Mesendoderm (in vitro differentiated cells): ENCODE results near the gene SPACA4.
A peak's percentile ranks its signal among the peaks of the same experiment; 100 is the strongest.

ENCODE experiments used
- DNase-seq: peaks from one replicate; pipeline ENCODE4 v3.0.0; 2013
- H2AK5ac ChIP-seq: 2 replicates; pipeline ENCODE4 v1.6.1; 2013; ENCODE audit warnings: low read length, inconsistent platforms
- H2BK120ac ChIP-seq: 2 replicates; pipeline ENCODE4 v1.6.1; 2013; ENCODE audit warnings: low read depth, mild to moderate bottlenecking, low read length, moderate library complexity, mixed read lengths
- H2BK15ac ChIP-seq: replicated peaks from 2 replicates; pipeline ENCODE4 v1.6.1; 2013; ENCODE audit warnings: low read depth, mild to moderate bottlenecking, moderate library complexity
- H2BK5ac ChIP-seq: 2 replicates; pipeline ENCODE4 v1.6.1; 2013; ENCODE audit warnings: low read length, inconsistent platforms
- H3K18ac ChIP-seq: 2 replicates; pipeline ENCODE4 v1.6.1; 2013; ENCODE audit warnings: mild to moderate bottlenecking, low read length, mixed read lengths
- H3K23ac ChIP-seq: one replicate; pipeline ENCODE4 v1.6.1; 2013; ENCODE audit warnings: low read length
- H3K27ac ChIP-seq: 2 replicates; pipeline ENCODE4 v1.5.1; 2013; ENCODE audit warnings: low read depth, mild to moderate bottlenecking, inconsistent platforms, low read length, moderate library complexity
- H3K27me3 ChIP-seq: 2 replicates; pipeline ENCODE4 v1.6.1; 2013; ENCODE audit warnings: low read length, control low read depth, mild to moderate bottlenecking, inconsistent platforms; ENCODE audit not compliant: insufficient read depth, poor library complexity
- H3K36me3 ChIP-seq: 2 replicates; pipeline ENCODE4 v1.6.1; 2013; ENCODE audit warnings: low read length, inconsistent platforms; ENCODE audit not compliant: control insufficient read depth, insufficient read depth
- H3K4ac ChIP-seq: one replicate; pipeline ENCODE4 v1.6.1; 2013; ENCODE audit warnings: low read depth, mild to moderate bottlenecking, low read length, moderate library complexity
- H3K4me1 ChIP-seq: 2 replicates; pipeline ENCODE4 v1.6.1; 2013; ENCODE audit warnings: low read depth, low read length, inconsistent platforms; ENCODE audit not compliant: control insufficient read depth
- H3K4me2 ChIP-seq: 2 replicates; pipeline ENCODE4 v1.6.1; 2013; ENCODE audit warnings: low read length
- H3K4me3 ChIP-seq: 2 replicates; pipeline ENCODE4 v1.5.1; 2013; ENCODE audit warnings: mild to moderate bottlenecking, low read length
- H3K56ac ChIP-seq: one replicate; pipeline ENCODE4 v1.6.1; 2013; ENCODE audit warnings: low read length
- H3K79me1 ChIP-seq: 2 replicates; pipeline ENCODE4 v1.6.1; 2013; ENCODE audit warnings: low read length, inconsistent platforms
- H3K79me2 ChIP-seq: 2 replicates; pipeline ENCODE4 v1.6.1; 2013; ENCODE audit warnings: mild to moderate bottlenecking, low read length; ENCODE audit not compliant: control insufficient read depth, insufficient read depth
- H3K9ac ChIP-seq: 2 replicates; pipeline ENCODE4 v1.6.1; 2013; ENCODE audit warnings: low read length, inconsistent platforms
- H4K5ac ChIP-seq: one replicate; pipeline ENCODE4 v1.6.1; 2013; ENCODE audit warnings: low read length
- H4K8ac ChIP-seq: one replicate; pipeline ENCODE4 v1.6.1; 2013; ENCODE audit warnings: low read depth, mild to moderate bottlenecking, control low read depth, low read length, moderate library complexity
- WGBS: extraction: QIAGEN DNeasy Blood & Tissue Kit; methylation state at CpG from one replicate; pipeline ENCODE4 v1.1.7; 2013; ENCODE audit warnings: low lambda C conversion rate, missing lambda C conversion rate; ENCODE audit not compliant: insufficient coverage; ENCODE audit errors: extremely low coverage; 5-methylcytosine and 5-hydroxymethylcytosine counted together

Gene SPACA4

GRCh38 chr19:48565090-48565489, 41.5 kb upstream of the SPACA4 start:
- H3K36me3 ChIP-seq: no peaks in the 10 kb centered on the region
- no peaks in the 10 kb centered on the region for H3K79me2 ChIP-seq
- H3K4me3 ChIP-seq: no peak overlapping the region
- H2AK5ac ChIP-seq: no peak overlapping the region
- no peaks in the 10 kb centered on the region for H3K27me3 ChIP-seq
- no peak overlapping the region for H4K8ac ChIP-seq
- no peak overlapping the region for H3K56ac ChIP-seq
- no peak overlapping the region for H3K18ac ChIP-seq
- H3K79me1 ChIP-seq: no peaks in the 10 kb centered on the region
- H3K23ac ChIP-seq: no peak overlapping the region
- no peak overlapping the region for H2BK120ac ChIP-seq
- no CpG with 5 or more reads among the region's 7 CpGs for WGBS
- H2BK15ac ChIP-seq: no peak overlapping the region
- no peaks in the 10 kb centered on the region for H3K4me1 ChIP-seq
- DNase-seq: no peak
- no peak overlapping the region for H3K4me2 ChIP-seq
- no peak overlapping the region for H2BK5ac ChIP-seq
- no peak overlapping the region for H3K9ac ChIP-seq
- no peak overlapping the region for H3K27ac ChIP-seq
- H4K5ac ChIP-seq: no peak overlapping the region
- H3K4ac ChIP-seq: no peak overlapping the region

- Histone ChIP-seq H2AK5ac (no peak overlapping the region), H3K23ac (no peak overlapping the region), H3K79me2 (no peaks in the 10 kb centered on the region), H3K27me3 (no peaks in the 10 kb centered on the region), H3K4me2 (peak overlapping the region; percentile 31), H4K8ac (no peak overlapping the region), H3K9ac (peak overlapping the region; percentile 50), H3K18ac (peak overlapping the region; percentile 33), H3K27ac (peak overlapping the region; percentile 13), H3K4me1 (no peaks in the 10 kb centered on the region), H4K5ac (no peak overlapping the region), H3K4ac (no peak overlapping the region), H3K36me3 (no peaks in the 10 kb centered on the region), H3K79me1 (no peaks in the 10 kb centered on the region), H2BK5ac (no peak overlapping the region), H2BK120ac (no peak overlapping the region), H3K56ac (peak overlapping the region; percentile 82), H2BK15ac (no peak overlapping the region), H3K4me3 (no peak overlapping the region)
- peak; percentile 88 for DNase-seq
- WGBS: no CpG with 5 or more reads among the region's 19 CpGs
Observed at GRCh38 chr19:48568345-48568886, 38.1 kb upstream of the SPACA4 start.

GRCh38 chr19:48569814-48570213, 36.7 kb upstream of the SPACA4 start:
- Histone ChIP-seq H2BK120ac (no peak overlapping the region), H3K79me1 (no peaks in the 10 kb centered on the region), H4K8ac (no peak overlapping the region), H3K79me2 (no peaks in the 10 kb centered on the region), H3K4ac (no peak overlapping the region), H4K5ac (no peak overlapping the region), H3K4me2 (no peak overlapping the region), H2BK15ac (no peak overlapping the region), H3K27me3 (no peaks in the 10 kb centered on the region), H3K23ac (no peak overlapping the region), H3K56ac (peak overlapping the region; percentile 15), H3K4me3 (no peak overlapping the region), H3K9ac (no peak overlapping the region), H2BK5ac (no peak overlapping the region), H3K4me1 (no peaks in the 10 kb centered on the region), H3K27ac (no peak overlapping the region), H3K18ac (no peak overlapping the region), H3K36me3 (no peaks in the 10 kb centered on the region), H2AK5ac (no peak overlapping the region)
- WGBS: no CpG with 5 or more reads among the region's 11 CpGs
- DNase-seq: no peak

GRCh38 chr19:48571378-48572162, 35.0 kb upstream of the SPACA4 start:
- no peak overlapping the region for H3K9ac ChIP-seq
- H4K5ac ChIP-seq: no peak overlapping the region
- no peak for DNase-seq

GRCh38 chr19:48573163-48573505, 33.4 kb upstream of the SPACA4 start:
- no peak overlapping the region for H4K8ac ChIP-seq
- no peak overlapping the region for H3K18ac ChIP-seq
- no peak overlapping the region for H3K9ac ChIP-seq
- H3K4ac ChIP-seq: no peak overlapping the region
- no peak overlapping the region for H2BK5ac ChIP-seq
- no peak overlapping the region for H2AK5ac ChIP-seq
- no peaks in the 10 kb centered on the region for H3K79me1 ChIP-seq
- H4K5ac ChIP-seq: no peak overlapping the region
- H3K56ac ChIP-seq: peak overlapping the region; percentile 46
- H3K27me3 ChIP-seq: no peaks in the 10 kb centered on the region
- no peak overlapping the region for H2BK15ac ChIP-seq
- peak; percentile 37 for DNase-seq
- H2BK120ac ChIP-seq: no peak overlapping the region
- H3K36me3 ChIP-seq: no peaks in the 10 kb centered on the region
- no peak overlapping the region for H3K27ac ChIP-seq
- H3K4me2 ChIP-seq: no peak overlapping the region
- no peaks in the 10 kb centered on the region for H3K79me2 ChIP-seq
- H3K23ac ChIP-seq: no peak overlapping the region
- no peaks in the 10 kb centered on the region for H3K4me1 ChIP-seq
- H3K4me3 ChIP-seq: no peak overlapping the region
- no CpG with 5 or more reads among the region's 12 CpGs for WGBS

More at GRCh38 chr19:48571378-48572162, 35.0 kb upstream of the SPACA4 start:
- Histone ChIP-seq H3K36me3 (no peaks in the 10 kb centered on the region), H3K4me2 (no peak overlapping the region), H3K23ac (no peak overlapping the region), H3K79me2 (no peaks in the 10 kb centered on the region), H4K8ac (no peak overlapping the region), H3K27ac (no peak overlapping the region), H3K18ac (no peak overlapping the region), H2BK5ac (no peak overlapping the region), H3K79me1 (no peaks in the 10 kb centered on the region), H3K4me1 (no peaks in the 10 kb centered on the region), H3K4me3 (no peak overlapping the region), H2BK120ac (no peak overlapping the region), H2AK5ac (no peak overlapping the region), H2BK15ac (no peak overlapping the region), H3K56ac (no peak overlapping the region), H3K27me3 (no peaks in the 10 kb centered on the region), H3K4ac (no peak overlapping the region)
- no CpG with 5 or more reads among the region's 5 CpGs for WGBS
